Gastrocnemius medialis (tissue), 4 donors: ENCODE data around the gene TEFM. TPM values are rescaled to one million over a fixed set of nuclear protein-coding genes. Genes with fewer than 3 reads are reported as not detected.

Source experiments
- ATAC-seq, 2 donors: fragments of 150-250 bp; one replicate each; pipeline ENCODE4 v1.9.1; 2016
- DNase-seq, 2 donors: peaks; one replicate each; pipeline ENCODE4 v3.0.0-alpha.2; 2019
- H3K27ac ChIP-seq, 4 donors: fragments of 200-600 bp; sonication (generic); 1 replicate in 1 of 4; 2 replicates in 3 of 4; pipeline ENCODE4 v1.5.1; 2016 to 2018; ENCODE audit warnings: mild to moderate bottlenecking in 2 of 4, moderate library complexity in 1 of 4
- H3K27me3 ChIP-seq, 3 donors: fragments of 200-600 bp; sonication (generic) in 2 of 3; 1 replicate in 1 of 3; 2 replicates in 2 of 3; pipeline versions ENCODE4 v1.5.1 to v1.6.0; 2016 to 2019; ENCODE audit warnings: mild to moderate bottlenecking in 1 of 3, moderate library complexity in 1 of 3
- H3K36me3 ChIP-seq, 2 donors: fragments of 200-600 bp; sonication (generic) in 1 of 2; one replicate each; pipeline ENCODE4 v1.5.1; 2017 to 2018
- H3K4me1 ChIP-seq, 2 donors: fragments of 200-600 bp; sonication (generic) in 1 of 2; one replicate each; pipeline ENCODE4 v1.5.1; 2016 to 2017; ENCODE audit warnings: mild to moderate bottlenecking in 2 of 2
- H3K4me3 ChIP-seq, 4 donors: fragments of 200-600 bp; sonication (generic) in 3 of 4; 1 replicate in 1 of 4; 2 replicates in 3 of 4; pipeline ENCODE4 v1.5.1; 2016 to 2019; ENCODE audit warnings: mild to moderate bottlenecking in 2 of 4
- H3K9me3 ChIP-seq, 3 donors: fragments of 200-600 bp; sonication (generic) in 2 of 3; 1 replicate in 1 of 3; 2 replicates in 2 of 3; pipeline ENCODE4 v1.5.1; 2016 to 2019
- CTCF ChIP-seq, 5 experiments: fragments of 450-650 bp in 3 of 5; fragments of 200-600 bp in 2 of 5; sonication (generic) in 2 of 5; IDR thresholded peaks in 4 of 5; conservative IDR thresholded peaks in 1 of 5; 1 replicate in 4 of 5; 2 replicates in 1 of 5; pipeline ENCODE4 v1.5.1; 2016 to 2019; ENCODE audit warnings: antibody characterized with exemption in 5 of 5, mild to moderate bottlenecking in 3 of 5, moderate library complexity in 3 of 5
- POLR2A ChIP-seq, 2 donors: fragments of 450-650 bp; IDR thresholded peaks; one replicate each; pipeline ENCODE4 v1.6.1; 2017; ENCODE audit warnings: antibody characterized with exemption in 2 of 2, mild to moderate bottlenecking in 2 of 2, moderate library complexity in 2 of 2
- in situ Hi-C, 4 donors: fragments of 200-750 bp; cut with MboI; loops; one replicate each; pipeline versions ENCODE4 v1.15.0 to v1.8.0; 2017; ENCODE audit warnings: low sequenced_read_pairs in 4 of 4
- intact Hi-C: fragments of 100-400 bp; cut with DNase I; formaldehyde crosslinking; loops from one replicate; pipeline ENCODE4 v1.15.1; 2023; ENCODE audit warnings: low total_unique reads
- total RNA-seq, 4 donors: library from RNA; depleted of rRNA; stranded (reverse); fragments of >200 nt; gene quantifications; one replicate each; pipeline versions ENCODE4 v1.1.0 to v1.2.3, GENCODE V29; 2016

The TEFM gene
- total RNA-seq, 4 donors from 2014 or later: 5.2 to 18.5 (median 8.3) TPM

DNA sequence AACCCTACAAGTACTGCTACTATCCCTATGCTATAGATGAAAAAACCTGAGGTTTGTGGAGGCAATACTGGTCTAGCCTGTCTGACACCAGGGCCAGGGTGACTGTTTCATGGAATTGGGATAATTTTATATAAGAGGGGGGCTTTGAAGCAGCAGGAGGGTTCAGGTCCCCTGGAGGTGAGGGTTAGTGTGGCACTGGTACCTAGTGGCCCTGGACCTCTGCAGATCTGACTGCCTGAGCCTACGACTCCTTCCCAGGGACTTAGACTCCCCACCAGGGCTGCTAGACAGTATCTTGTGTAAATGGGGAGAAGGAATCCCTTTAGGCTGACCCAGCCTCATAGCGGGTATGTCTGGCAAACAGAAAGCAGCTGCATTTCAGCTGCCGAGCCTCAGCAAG, 22.5 kb upstream of the TEFM start:
- intact Hi-C loops: no loop called here
- Histone ChIP-seq H3K4me1 (no peaks in the 10 kb centered on the region), H3K27ac (no peak overlapping the region), H3K27me3 (peaks cover 9 to 16% (median 11%) of the 10 kb centered on the region in 3 donors), H3K36me3 (no peaks in the 10 kb centered on the region), H3K4me3 (no peak overlapping the region), H3K9me3 (no peaks in the 10 kb centered on the region)
- no peak for DNase-seq
- ATAC-seq: no peak
- in situ Hi-C loops: no loop called here
- TF ChIP-seq CTCF (IDR thresholded peaks at IDR 0.05 in 4 of 5, conservative IDR thresholded peaks at IDR 0.05 in 1 of 5) (no peak), POLR2A (IDR thresholded peaks at IDR 0.05) (no peak)

DNA sequence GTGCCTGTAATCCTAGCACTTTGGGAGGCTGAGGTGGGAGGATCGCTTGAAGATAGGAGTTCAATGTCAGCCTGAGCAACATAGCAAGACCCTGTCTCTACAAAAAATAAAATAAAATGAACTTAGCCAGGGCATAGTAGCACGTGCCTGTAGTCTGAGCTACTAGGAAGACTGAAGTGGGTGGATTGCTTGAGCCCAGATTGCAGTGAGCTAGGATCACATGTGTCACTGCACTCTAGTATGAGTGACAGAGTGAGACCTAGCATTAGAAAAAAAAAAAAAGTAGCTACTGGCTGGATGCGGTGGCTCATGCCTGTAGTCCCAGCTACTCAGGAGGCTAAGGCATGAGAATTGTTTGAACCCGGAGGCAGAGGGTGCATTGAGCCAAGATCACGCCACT, 21.7 kb upstream of the TEFM start:
- intact Hi-C loops (no loop called here), in situ Hi-C loops (no loop called here)
- Histone ChIP-seq H3K36me3 (no peaks in the 10 kb centered on the region), H3K4me1 (peaks cover 0 to under 1% of the 10 kb centered on the region in 2 donors), H3K27ac (no peak overlapping the region), H3K9me3 (no peaks in the 10 kb centered on the region), H3K4me3 (no peak overlapping the region), H3K27me3 (peaks cover 14 to 23% (median 16%) of the 10 kb centered on the region in 3 donors)
- no peak for ATAC-seq
- TF ChIP-seq CTCF (IDR thresholded peaks at IDR 0.05 in 4 of 5, conservative IDR thresholded peaks at IDR 0.05 in 1 of 5) (no peak), POLR2A (IDR thresholded peaks at IDR 0.05) (no peak)
- no peak for DNase-seq

DNA sequence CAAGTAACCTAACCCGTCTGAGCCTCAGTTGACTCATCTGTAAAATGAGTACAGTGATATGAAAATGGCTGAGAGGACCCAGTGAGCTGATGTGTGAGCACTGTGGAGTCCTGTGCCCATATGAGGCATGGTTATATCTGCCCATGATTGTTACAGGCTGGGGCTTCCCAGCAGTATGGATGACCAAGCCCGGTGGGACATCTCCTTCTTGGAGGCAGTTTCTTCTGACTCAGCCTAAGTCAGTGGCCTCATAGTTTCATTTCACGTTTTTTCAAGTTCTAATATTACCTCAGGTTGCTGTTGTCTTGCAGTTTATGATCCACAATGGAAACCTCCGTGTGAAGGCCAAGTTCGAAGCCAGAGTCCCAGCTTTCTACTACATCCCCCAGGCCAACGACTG, 20.5 kb upstream of the TEFM start:
- DNase-seq: no peak
- Histone ChIP-seq H3K4me3 (no peak overlapping the region), H3K9me3 (no peaks in the 10 kb centered on the region), H3K36me3 (no peaks in the 10 kb centered on the region), H3K4me1 (peaks cover 0 to 9% of the 10 kb centered on the region in 2 donors), H3K27ac (no peak overlapping the region), H3K27me3 (peaks cover 23 to 33% (median 27%) of the 10 kb centered on the region in 3 donors)
- no peak for ATAC-seq
- TF ChIP-seq CTCF (IDR thresholded peaks at IDR 0.05 in 4 of 5, conservative IDR thresholded peaks at IDR 0.05 in 1 of 5): no peak
- TF ChIP-seq POLR2A (IDR thresholded peaks at IDR 0.05): no peak
- in situ Hi-C loops: no loop called here
- intact Hi-C loops: no loop called here

- TF ChIP-seq CTCF (IDR thresholded peaks at IDR 0.05 in 4 of 5, conservative IDR thresholded peaks at IDR 0.05 in 1 of 5): no peak
- no peak for TF ChIP-seq POLR2A (IDR thresholded peaks at IDR 0.05)
- no peaks in the 10 kb centered on the region for H3K36me3 ChIP-seq
- no peak overlapping the region for H3K4me3 ChIP-seq
- peaks cover 0 to 9% of the 10 kb centered on the region in 2 donors for H3K4me1 ChIP-seq
- no peak for ATAC-seq
- no peak for DNase-seq
- in situ Hi-C loops: loop anchor here in 1 of 4 donors (25.0 kb wide), 1 partner anchor 288 kb away; no protein-coding TSS in a partner anchor
- no peak overlapping the region for H3K27ac ChIP-seq
- no peaks in the 10 kb centered on the region for H3K9me3 ChIP-seq
- H3K27me3 ChIP-seq: peaks cover 36 to 38% (median 37%) of the 10 kb centered on the region in 3 donors
- intact Hi-C loops: no loop called here
These were observed 18.3 kb upstream of the TEFM start for GRCh38 chr17:30924341-30924740.
